Neutrophil (primary cell): ENCODE results near the gene LRFN2.

Experiments
- H3K27ac ChIP-seq: fragments of 200-600 bp; sonication (generic); 2 replicates; pipeline ENCODE4 v1.5.1; 2016; ENCODE audit warnings: mild to moderate bottlenecking, moderate library complexity
- H3K27me3 ChIP-seq: fragments of 200-600 bp; sonication (generic); 2 replicates; pipeline ENCODE4 v1.6.0; 2016; ENCODE audit warnings: mild to moderate bottlenecking
- H3K36me3 ChIP-seq: fragments of 200-600 bp; sonication (generic); 2 replicates; pipeline ENCODE4 v1.5.1; 2017
- H3K4me1 ChIP-seq, 2 experiments: fragments of 200-600 bp in 1 of 2; sonication (generic) in 1 of 2; 1 replicate in 1 of 2; 2 replicates in 1 of 2; pipeline versions ENCODE4 v1.5.1 to v1.6.1; 2013 to 2016; ENCODE audit warnings: low read depth in 1 of 2, low read length in 1 of 2, mild to moderate bottlenecking in 1 of 2, moderate library complexity in 1 of 2; ENCODE audit not compliant: control insufficient read depth in 1 of 2, insufficient read depth in 1 of 2
- H3K4me3 ChIP-seq, 2 experiments: fragments of 200-600 bp in 1 of 2; sonication (generic) in 1 of 2; 1 replicate in 1 of 2; 2 replicates in 1 of 2; pipeline ENCODE4 v1.5.1; 2013 to 2016; ENCODE audit warnings: low read depth in 1 of 2, low read length in 1 of 2, mild to moderate bottlenecking in 1 of 2, moderate library complexity in 1 of 2
- H3K9me3 ChIP-seq: fragments of 200-600 bp; sonication (generic); 2 replicates; pipeline ENCODE4 v1.5.1; 2016
- CTCF ChIP-seq: fragments of 200-600 bp; sonication (generic); IDR thresholded peaks from 2 replicates; pipeline ENCODE4 v1.5.1; 2016; ENCODE audit warnings: antibody characterized with exemption

The LRFN2 gene

GRCh38 chr6:40379811-40380210 is 207.4 kb downstream of the LRFN2 start:
- Histone ChIP-seq H3K4me3 (no peak overlapping the region), H3K4me1 (no peaks in the 10 kb centered on the region), H3K9me3 (no peaks in the 10 kb centered on the region), H3K36me3 (no peaks in the 10 kb centered on the region), H3K27me3 (no peaks in the 10 kb centered on the region), H3K27ac (no peak overlapping the region)
- TF ChIP-seq CTCF = no peak

- Histone ChIP-seq H3K36me3 (no peaks in the 10 kb centered on the region), H3K4me3 (no peak overlapping the region), H3K4me1 (no peaks in the 10 kb centered on the region), H3K27ac (no peak overlapping the region), H3K27me3 (no peaks in the 10 kb centered on the region), H3K9me3 (no peaks in the 10 kb centered on the region)
- TF ChIP-seq CTCF = no peak
Measured at GRCh38 chr6:40378725-40379074, 208.5 kb downstream of the LRFN2 start.

- no peak overlapping the region for H3K4me3 ChIP-seq
- no peak overlapping the region for H3K27ac ChIP-seq
- no peaks in the 10 kb centered on the region for H3K9me3 ChIP-seq
- no peaks in the 10 kb centered on the region for H3K36me3 ChIP-seq
- TF ChIP-seq CTCF = no peak
- H3K27me3 ChIP-seq = no peaks in the 10 kb centered on the region
- no peaks in the 10 kb centered on the region for H3K4me1 ChIP-seq
Measured at GRCh38 chr6:40378071-40378724, 209.0 kb downstream of the LRFN2 start.

- no peak overlapping the region for H3K4me3 ChIP-seq
- no peak for TF ChIP-seq CTCF
- H3K9me3 ChIP-seq = no peaks in the 10 kb centered on the region
- H3K36me3 ChIP-seq = no peaks in the 10 kb centered on the region
- no peak overlapping the region for H3K27ac ChIP-seq
- no peaks in the 10 kb centered on the region for H3K4me1 ChIP-seq
- no peaks in the 10 kb centered on the region for H3K27me3 ChIP-seq
Measured at GRCh38 chr6:40377173-40377806, 209.9 kb downstream of the LRFN2 start.

GRCh38 chr6:40376113-40376650 is 211.0 kb downstream of the LRFN2 start:
- Histone ChIP-seq H3K4me3 (no peak overlapping the region), H3K36me3 (no peaks in the 10 kb centered on the region), H3K4me1 (no peaks in the 10 kb centered on the region), H3K9me3 (no peaks in the 10 kb centered on the region), H3K27me3 (no peaks in the 10 kb centered on the region), H3K27ac (no peak overlapping the region)
- TF ChIP-seq CTCF = no peak
